Small intestine (tissue), 7 donors: Measurements from ENCODE around the gene PARP4. TPM values are rescaled to one million over a fixed set of nuclear protein-coding genes. Genes with fewer than 3 reads are reported as not detected.
A peak's percentile ranks its signal among the peaks of the same experiment; 100 is the strongest.

Experiments
- DNase-seq, 2 donors: peaks; one replicate each; pipeline versions ENCODE4 v3.0.0 to v3.0.0-alpha.2; 2013
- FAIRE-seq: peaks from 2 replicates; lab custom pipeline; 2012; peaks lifted over from hg19 to GRCh38; lab: Jason Lieb, UNC
- H3K27ac ChIP-seq, 3 donors: one replicate each; pipeline ENCODE4 v1.5.1; 2013; ENCODE audit warnings: low read length in 2 of 3, mild to moderate bottlenecking in 2 of 3, control low read depth in 1 of 3, inconsistent platforms in 1 of 3, low read depth in 1 of 3, moderate library complexity in 1 of 3
- H3K27me3 ChIP-seq, 3 donors: one replicate each; pipeline ENCODE4 v1.6.1; 2013; ENCODE audit warnings: low read length in 3 of 3, inconsistent platforms in 1 of 3; ENCODE audit not compliant: control insufficient read depth in 3 of 3, insufficient read depth in 3 of 3
- H3K36me3 ChIP-seq, 3 donors: one replicate each; pipeline ENCODE4 v1.6.1; 2013; ENCODE audit warnings: low read length in 3 of 3, inconsistent platforms in 1 of 3, low read depth in 1 of 3, mild to moderate bottlenecking in 1 of 3, moderate library complexity in 1 of 3; ENCODE audit not compliant: control insufficient read depth in 3 of 3, insufficient read depth in 2 of 3
- H3K4me1 ChIP-seq, 3 donors: one replicate each; pipeline ENCODE4 v1.6.1; 2013; ENCODE audit warnings: low read length in 2 of 3, inconsistent platforms in 1 of 3, low read depth in 1 of 3, mild to moderate bottlenecking in 1 of 3, moderate library complexity in 1 of 3; ENCODE audit not compliant: control insufficient read depth in 3 of 3, insufficient read depth in 2 of 3
- H3K4me3 ChIP-seq, 3 donors: one replicate each; pipeline ENCODE4 v1.5.1; 2013; ENCODE audit warnings: low read length in 3 of 3, control low read depth in 1 of 3, inconsistent platforms in 1 of 3, low read depth in 1 of 3, mild to moderate bottlenecking in 1 of 3, moderate library complexity in 1 of 3
- H3K9me3 ChIP-seq, 2 donors: one replicate each; pipeline ENCODE4 v1.6.1; 2013; ENCODE audit warnings: low read depth in 1 of 2, low read length in 1 of 2; ENCODE audit not compliant: control insufficient read depth in 2 of 2, insufficient read depth in 1 of 2
- WGBS, 3 donors: extraction: QIAGEN DNeasy Blood & Tissue Kit; methylation state at CpG; one replicate each; pipeline ENCODE4 v1.1.7; 2013; 5-methylcytosine and 5-hydroxymethylcytosine counted together
- polyA plus RNA-seq, 4 donors: library from polyadenylated mRNA; stranded (reverse) in 3 of 4; unstranded in 1 of 4; fragments of 200-250 nt in 3 of 4; fragments of 120-200 nt in 1 of 4; gene quantifications; one replicate each; pipeline versions ENCODE4 v1.2.1 to v1.2.3, GENCODE V29; 2013
- donor health status: healthy with polysubstance abuse.
- donor health status: control.
- donor health status: control.
- donor health status: Bipolar disorder and iron deficiency.
- donor health status: healthy.

PARP4 gene
- polyA plus RNA-seq, 4 donors, result 30.0 to 74.0 (median 53.3) TPM

- Histone ChIP-seq H3K4me3 (no peak overlapping the region), H3K36me3 (no peaks in the 10 kb centered on the region), H3K4me1 (no peaks in the 10 kb centered on the region), H3K27ac (no peak overlapping the region), H3K9me3 (no peaks in the 10 kb centered on the region), H3K27me3 (peaks cover 3 to 21% (median 6%) of the 10 kb centered on the region in 3 donors)
- DNase-seq, result peak; percentile 5 to 13
- no peak for FAIRE-seq
- 68 to 77% (median 70%) methylated on average over 31 to 32 of the region's 32 CpGs for WGBS, 3 donors
Observed at GRCh38 chr13:24540236-24541126, 27.9 kb upstream of the PARP4 start.

DNA sequence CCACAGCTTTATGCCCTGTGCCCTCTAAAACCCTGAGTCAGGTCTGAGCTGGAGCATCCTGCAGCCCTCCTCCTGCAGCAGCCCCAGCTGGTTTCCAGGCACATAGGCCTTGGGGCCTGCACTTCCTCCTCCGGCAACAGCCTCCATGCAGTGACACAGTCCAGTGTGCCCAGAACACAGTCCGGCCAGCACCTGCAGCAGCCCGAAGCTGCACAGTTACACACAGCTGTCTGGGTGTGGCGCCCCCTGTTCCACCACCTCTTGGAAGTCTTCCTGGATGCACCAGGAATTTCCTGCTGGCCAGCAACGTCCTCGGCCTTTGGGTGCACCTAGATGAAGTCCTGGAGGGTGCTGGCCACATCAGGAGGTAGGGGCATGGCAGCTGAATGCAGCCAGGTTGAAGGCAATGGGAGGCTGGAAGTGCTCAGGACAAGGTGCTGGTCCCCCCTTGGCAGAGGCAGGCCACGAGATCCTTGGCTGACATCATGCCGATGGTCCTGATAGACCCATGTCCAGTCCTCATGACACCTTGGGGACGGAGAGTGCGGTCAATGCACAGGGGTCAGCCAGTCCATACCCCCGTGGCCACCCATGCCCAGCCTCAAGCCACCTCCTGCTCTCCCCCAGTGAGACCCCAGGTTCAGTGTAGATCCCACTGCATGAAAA is 27.1 kb upstream of the PARP4 start:
- Histone ChIP-seq H3K27me3 (peaks cover 3 to 21% (median 6%) of the 10 kb centered on the region in 3 donors), H3K27ac (no peak overlapping the region), H3K9me3 (no peaks in the 10 kb centered on the region), H3K36me3 (no peaks in the 10 kb centered on the region), H3K4me1 (no peaks in the 10 kb centered on the region), H3K4me3 (no peak overlapping the region)
- DNase-seq (no peak), FAIRE-seq (no peak)
- WGBS, 3 donors, result 57 to 86% (median 67%) methylated on average over 11 of the region's 11 CpGs

DNA sequence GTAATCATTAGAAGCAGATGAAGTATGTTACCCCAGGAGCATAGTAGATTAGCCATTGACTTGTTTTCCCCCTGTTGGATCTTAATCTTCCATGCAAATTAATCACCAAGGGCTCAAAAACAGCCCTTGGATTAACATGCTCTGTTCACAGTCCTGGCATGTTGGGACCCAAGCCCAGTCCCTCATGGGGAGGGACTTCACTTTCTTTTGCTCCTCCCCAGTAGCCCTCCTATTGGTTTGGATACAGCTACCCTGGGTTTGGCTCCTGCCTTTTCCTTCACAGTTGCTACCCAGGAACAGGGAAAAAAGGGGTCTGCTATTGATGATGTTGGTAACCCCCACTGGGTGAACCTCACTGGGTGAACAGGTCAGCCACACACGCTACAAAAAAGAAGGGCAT is 16.9 kb upstream of the PARP4 start:
- no peaks in the 10 kb centered on the region for H3K36me3 ChIP-seq
- FAIRE-seq (no peak), DNase-seq (no peak)
- WGBS, 3 donors, result 79 to 95% (median 87%) methylated on average over 1 of the region's 1 CpG
- H3K27me3 ChIP-seq, result no peaks in the 10 kb centered on the region
- H3K4me3 ChIP-seq, result no peak overlapping the region
- no peaks in the 10 kb centered on the region for H3K9me3 ChIP-seq
- no peak overlapping the region for H3K27ac ChIP-seq
- H3K4me1 ChIP-seq, result no peaks in the 10 kb centered on the region

DNA sequence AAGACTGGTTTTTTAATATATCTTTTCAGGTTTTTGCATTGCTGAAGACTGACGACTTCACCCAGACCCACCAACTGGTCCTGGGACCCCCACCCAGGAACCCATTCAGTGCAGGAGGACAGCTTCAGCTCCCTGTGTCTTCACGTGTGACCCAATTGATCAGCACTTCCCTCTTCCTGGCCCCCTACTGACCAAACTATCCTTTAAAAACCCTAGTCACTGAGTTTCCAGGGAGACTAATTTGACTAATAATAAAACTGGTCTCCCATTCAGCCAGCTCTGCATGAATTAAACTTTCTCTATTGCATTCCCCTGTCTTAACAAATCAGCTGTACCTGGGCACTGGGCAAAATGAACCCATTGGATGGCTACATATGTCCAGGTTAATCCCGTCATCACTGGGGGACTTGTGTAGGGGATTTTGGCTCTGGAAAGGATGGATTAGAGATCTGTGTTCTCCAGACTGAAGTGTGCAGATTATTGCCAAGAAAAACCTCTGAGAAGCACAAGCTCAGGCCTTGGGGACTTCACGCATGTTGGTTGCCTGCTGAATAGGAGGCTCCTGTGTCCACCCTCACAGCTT is 16.3 kb upstream of the PARP4 start:
- FAIRE-seq (no peak), DNase-seq (no peak)
- H3K4me1 ChIP-seq, result no peaks in the 10 kb centered on the region
- no peaks in the 10 kb centered on the region for H3K9me3 ChIP-seq
- 76 to 82% (median 79%) methylated on average over 4 of the region's 4 CpGs for WGBS, 3 donors
- H3K36me3 ChIP-seq, result no peaks in the 10 kb centered on the region
- H3K27ac ChIP-seq, result no peak overlapping the region
- H3K27me3 ChIP-seq, result no peaks in the 10 kb centered on the region
- no peak overlapping the region for H3K4me3 ChIP-seq

DNA sequence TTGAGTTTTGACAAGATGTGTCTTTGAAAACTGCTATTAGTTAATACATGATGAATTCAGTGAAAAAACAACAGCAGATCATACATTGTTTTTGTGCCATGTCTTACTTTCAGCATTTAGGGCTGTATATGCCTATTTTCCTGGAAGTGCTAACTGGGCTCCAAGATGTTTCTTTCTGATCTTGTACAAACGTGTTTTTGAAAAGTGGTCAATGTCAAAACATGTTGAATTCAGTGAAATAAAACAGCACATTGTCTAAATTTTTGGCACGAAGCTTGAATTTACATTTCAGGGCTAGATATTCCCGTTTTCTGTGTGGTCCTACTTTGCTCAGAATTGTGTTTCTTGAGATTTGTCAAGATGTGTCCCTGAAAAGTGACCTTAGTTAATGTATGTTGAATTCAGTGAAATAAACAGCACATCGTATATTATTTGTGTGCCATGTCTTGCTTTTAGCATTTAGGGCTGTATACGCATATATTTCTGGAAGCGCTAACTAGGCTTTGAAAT is 14.7 kb upstream of the PARP4 start:
- WGBS, 3 donors, result 75 to 86% (median 84%) methylated on average over 6 of the region's 6 CpGs
- FAIRE-seq (no peak), DNase-seq (no peak)

GRCh38 chr13:24520733-24521132 is 8.2 kb upstream of the PARP4 start:
- DNase-seq, result no peak
- H3K4me1 ChIP-seq, result no peaks in the 10 kb centered on the region
- WGBS, 3 donors, result 79 to 97% (median 94%) methylated on average over 1 of the region's 1 CpG
- H3K36me3 ChIP-seq, result no peaks in the 10 kb centered on the region
- FAIRE-seq, result no peak
- no peak overlapping the region for H3K4me3 ChIP-seq
- no peaks in the 10 kb centered on the region for H3K27me3 ChIP-seq
- no peak overlapping the region for H3K27ac ChIP-seq
- H3K9me3 ChIP-seq, result no peaks in the 10 kb centered on the region

More for the DNA sequence above, 14.7 kb upstream of the PARP4 start:
- Histone ChIP-seq H3K36me3 (no peaks in the 10 kb centered on the region), H3K27ac (no peak overlapping the region), H3K27me3 (no peaks in the 10 kb centered on the region), H3K9me3 (no peaks in the 10 kb centered on the region), H3K4me3 (no peak overlapping the region), H3K4me1 (no peaks in the 10 kb centered on the region)

DNA sequence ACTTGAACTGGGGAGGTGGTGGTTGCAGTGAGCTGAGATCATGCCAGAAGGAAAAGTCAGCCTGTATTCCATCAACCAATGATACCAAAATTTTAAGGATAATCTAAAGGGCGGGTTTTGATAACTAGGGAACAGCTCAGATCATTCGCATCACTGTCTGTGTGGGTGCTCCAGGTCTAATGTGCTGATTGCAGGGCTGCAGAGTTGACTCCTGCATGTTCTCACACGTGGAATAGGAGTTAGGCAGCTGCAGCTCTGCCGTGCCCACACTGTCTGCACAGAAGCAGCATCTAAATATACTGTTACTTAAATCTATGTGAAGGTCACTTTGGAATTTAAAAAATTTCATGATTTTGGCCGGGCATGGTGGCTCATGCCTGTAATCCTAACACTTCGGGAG is 4.3 kb upstream of the PARP4 start:
- WGBS, 3 donors, result 89 to 92% (median 90%) methylated on average over 6 of the region's 6 CpGs
- no peak for FAIRE-seq

DNA sequence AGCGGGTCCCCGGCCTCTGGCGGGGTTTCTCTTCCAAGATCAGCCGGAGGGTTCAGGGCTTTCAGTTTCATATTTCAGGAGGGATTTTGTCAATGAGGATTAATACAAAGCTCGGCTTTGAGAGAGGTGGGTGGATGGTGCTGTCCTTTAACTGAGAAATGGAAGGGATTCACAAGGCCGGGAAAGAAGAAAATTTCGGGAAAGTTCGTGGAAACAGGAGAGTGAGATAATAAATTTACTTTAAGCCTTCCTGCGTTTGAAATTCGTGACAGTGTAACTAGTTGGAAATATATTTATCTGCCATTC is 283 bp upstream of the PARP4 start:
- DNase-seq (no peak), FAIRE-seq (no peak)
- Histone ChIP-seq H3K27me3 (no peaks in the 10 kb centered on the region), H3K4me3 (peak overlapping the region; percentile 67 to 98 (median 83)), H3K27ac (peak overlapping the region; percentile 95 to 99 (median 96)), H3K9me3 (no peaks in the 10 kb centered on the region), H3K4me1 (peaks cover 2 to 6% (median 5%) of the 10 kb centered on the region in 3 donors), H3K36me3 (peaks cover 0 to 8% (median 0%) of the 10 kb centered on the region in 3 donors)
- 0% methylated on average over 10 of the region's 10 CpGs for WGBS, 3 donors

More for the DNA sequence above, 4.3 kb upstream of the PARP4 start:
- H3K36me3 ChIP-seq, result no peaks in the 10 kb centered on the region
- H3K9me3 ChIP-seq, result no peaks in the 10 kb centered on the region
- H3K27me3 ChIP-seq, result no peaks in the 10 kb centered on the region
- H3K4me1 ChIP-seq, result no peaks in the 10 kb centered on the region
- no peak overlapping the region for H3K4me3 ChIP-seq
- no peak overlapping the region for H3K27ac ChIP-seq
- DNase-seq, result no peak
